WTC11 (cell line): ENCODE data around the gene WFDC1.

ENCODE experiments used
- CTCF ChIP-seq: fragments of 200-600 bp; IDR thresholded peaks from 2 replicates; pipeline ENCODE4 v1.8.0; 2022; ENCODE audit warnings: antibody characterized with exemption
- MYBL2 ChIP-seq: sonication (generic); formaldehyde crosslinking; IDR thresholded peaks from 2 replicates; pipeline ENCODE4 v1.8.1; 2023; ENCODE audit warnings: mild to moderate bottlenecking, moderate library complexity, missing genetic modification reagents
- NR3C1 ChIP-seq: sonication (generic); formaldehyde crosslinking; conservative IDR thresholded peaks from 2 replicates; pipeline ENCODE4 v1.8.1; 2023; ENCODE audit warnings: low read depth, mild to moderate bottlenecking, missing genetic modification reagents
- RELA ChIP-seq: sonication (generic); formaldehyde crosslinking; IDR thresholded peaks from 2 replicates; pipeline ENCODE4 v1.8.1; 2022; ENCODE audit warnings: missing genetic modification reagents, mild to moderate bottlenecking, borderline replicate concordance
- SP1 ChIP-seq: sonication (generic); formaldehyde crosslinking; conservative IDR thresholded peaks from 2 replicates; pipeline ENCODE4 v1.8.1; 2022; ENCODE audit warnings: missing genetic modification reagents
- TCF7 ChIP-seq: sonication (generic); formaldehyde crosslinking; IDR thresholded peaks from 2 replicates; pipeline ENCODE4 v1.8.0; 2022; ENCODE audit warnings: mild to moderate bottlenecking, low read depth, missing genetic modification reagents, moderate library complexity
- USF2 ChIP-seq: sonication (generic); formaldehyde crosslinking; IDR thresholded peaks from 2 replicates; pipeline ENCODE4 v1.8.1; 2023; ENCODE audit warnings: mild to moderate bottlenecking, missing genetic modification reagents, moderate library complexity

GRCh38 chr16:84314373-84314772 lies 19.7 kb downstream of the WFDC1 start:
- TF ChIP-seq RELA (CRISPR knock-in tag) (no peak), SP1 (CRISPR knock-in tag) (no peak), NR3C1 (no peak), CTCF (no peak), TCF7 (CRISPR knock-in tag) (no peak), USF2 (CRISPR knock-in tag) (no peak), MYBL2 (CRISPR knock-in tag) (no peak)
